ENCODE data around the gene TNFRSF17. TPM values are rescaled to one million over a fixed set of nuclear protein-coding genes. Genes with fewer than 3 reads are reported as not detected.
A peak's percentile ranks its signal among the peaks of the same experiment; 100 is the strongest.

Gene TNFRSF17
- total RNA-seq, 1 experiment from 2014 or later, result not detected

DNA sequence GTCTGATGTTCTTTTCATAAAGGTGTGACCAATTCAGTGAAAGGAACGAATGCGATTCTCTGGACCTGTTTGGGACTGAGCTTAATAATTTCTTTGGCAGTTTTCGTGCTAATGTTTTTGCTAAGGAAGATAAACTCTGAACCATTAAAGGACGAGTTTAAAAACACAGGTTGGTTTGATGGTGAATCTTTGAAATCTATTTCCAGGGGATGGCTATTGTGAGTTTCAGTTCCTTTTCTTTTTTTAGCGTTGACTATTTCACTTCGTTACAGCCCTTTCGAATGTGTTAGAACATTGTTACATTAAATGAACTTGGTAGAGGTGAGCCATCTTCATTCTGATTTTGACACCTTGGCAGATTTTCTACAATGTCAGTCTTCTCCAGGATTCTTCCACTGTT lies 1.2 kb downstream of the TNFRSF17 start (continued):
- TF ChIP-seq, protein P1, sequence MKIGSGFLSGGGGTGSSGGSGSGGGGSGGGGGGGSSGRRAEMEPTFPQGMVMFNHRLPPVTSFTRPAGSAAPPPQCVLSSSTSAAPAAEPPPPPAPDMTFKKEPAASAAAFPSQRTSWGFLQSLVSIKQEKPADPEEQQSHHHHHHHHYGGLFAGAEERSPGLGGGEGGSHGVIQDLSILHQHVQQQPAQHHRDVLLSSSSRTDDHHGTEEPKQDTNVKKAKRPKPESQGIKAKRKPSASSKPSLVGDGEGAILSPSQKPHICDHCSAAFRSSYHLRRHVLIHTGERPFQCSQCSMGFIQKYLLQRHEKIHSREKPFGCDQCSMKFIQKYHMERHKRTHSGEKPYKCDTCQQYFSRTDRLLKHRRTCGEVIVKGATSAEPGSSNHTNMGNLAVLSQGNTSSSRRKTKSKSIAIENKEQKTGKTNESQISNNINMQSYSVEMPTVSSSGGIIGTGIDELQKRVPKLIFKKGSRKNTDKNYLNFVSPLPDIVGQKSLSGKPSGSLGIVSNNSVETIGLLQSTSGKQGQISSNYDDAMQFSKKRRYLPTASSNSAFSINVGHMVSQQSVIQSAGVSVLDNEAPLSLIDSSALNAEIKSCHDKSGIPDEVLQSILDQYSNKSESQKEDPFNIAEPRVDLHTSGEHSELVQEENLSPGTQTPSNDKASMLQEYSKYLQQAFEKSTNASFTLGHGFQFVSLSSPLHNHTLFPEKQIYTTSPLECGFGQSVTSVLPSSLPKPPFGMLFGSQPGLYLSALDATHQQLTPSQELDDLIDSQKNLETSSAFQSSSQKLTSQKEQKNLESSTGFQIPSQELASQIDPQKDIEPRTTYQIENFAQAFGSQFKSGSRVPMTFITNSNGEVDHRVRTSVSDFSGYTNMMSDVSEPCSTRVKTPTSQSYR (CRISPR knock-in tag; IDR thresholded peaks at IDR 0.05), result no peak
- TF ChIP-seq, protein P2, sequence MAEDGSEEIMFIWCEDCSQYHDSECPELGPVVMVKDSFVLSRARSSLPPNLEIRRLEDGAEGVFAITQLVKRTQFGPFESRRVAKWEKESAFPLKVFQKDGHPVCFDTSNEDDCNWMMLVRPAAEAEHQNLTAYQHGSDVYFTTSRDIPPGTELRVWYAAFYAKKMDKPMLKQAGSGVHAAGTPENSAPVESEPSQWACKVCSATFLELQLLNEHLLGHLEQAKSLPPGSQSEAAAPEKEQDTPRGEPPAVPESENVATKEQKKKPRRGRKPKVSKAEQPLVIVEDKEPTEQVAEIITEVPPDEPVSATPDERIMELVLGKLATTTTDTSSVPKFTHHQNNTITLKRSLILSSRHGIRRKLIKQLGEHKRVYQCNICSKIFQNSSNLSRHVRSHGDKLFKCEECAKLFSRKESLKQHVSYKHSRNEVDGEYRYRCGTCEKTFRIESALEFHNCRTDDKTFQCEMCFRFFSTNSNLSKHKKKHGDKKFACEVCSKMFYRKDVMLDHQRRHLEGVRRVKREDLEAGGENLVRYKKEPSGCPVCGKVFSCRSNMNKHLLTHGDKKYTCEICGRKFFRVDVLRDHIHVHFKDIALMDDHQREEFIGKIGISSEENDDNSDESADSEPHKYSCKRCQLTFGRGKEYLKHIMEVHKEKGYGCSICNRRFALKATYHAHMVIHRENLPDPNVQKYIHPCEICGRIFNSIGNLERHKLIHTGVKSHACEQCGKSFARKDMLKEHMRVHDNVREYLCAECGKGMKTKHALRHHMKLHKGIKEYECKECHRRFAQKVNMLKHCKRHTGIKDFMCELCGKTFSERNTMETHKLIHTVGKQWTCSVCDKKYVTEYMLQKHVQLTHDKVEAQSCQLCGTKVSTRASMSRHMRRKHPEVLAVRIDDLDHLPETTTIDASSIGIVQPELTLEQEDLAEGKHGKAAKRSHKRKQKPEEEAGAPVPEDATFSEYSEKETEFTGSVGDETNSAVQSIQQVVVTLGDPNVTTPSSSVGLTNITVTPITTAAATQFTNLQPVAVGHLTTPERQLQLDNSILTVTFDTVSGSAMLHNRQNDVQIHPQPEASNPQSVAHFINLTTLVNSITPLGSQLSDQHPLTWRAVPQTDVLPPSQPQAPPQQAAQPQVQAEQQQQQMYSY (CRISPR knock-in tag; IDR thresholded peaks at IDR 0.05), result no peak
- TF ChIP-seq SOX15 (CRISPR knock-in tag; IDR thresholded peaks at IDR 0.05), result no peak
- TF ChIP-seq NFE2L1 (CRISPR knock-in tag; IDR thresholded peaks at IDR 0.05), result no peak
- no peak for TF ChIP-seq NR1H2 (CRISPR knock-in tag; IDR thresholded peaks at IDR 0.05)
- TF ChIP-seq FOXP1 (CRISPR knock-in tag; IDR thresholded peaks at IDR 0.05; ENCODE audit: borderline replicate concordance), result no peak
- no peak for TF ChIP-seq KAT7 (CRISPR knock-in tag; IDR thresholded peaks at IDR 0.05; ENCODE audit: borderline replicate concordance)

DNA sequence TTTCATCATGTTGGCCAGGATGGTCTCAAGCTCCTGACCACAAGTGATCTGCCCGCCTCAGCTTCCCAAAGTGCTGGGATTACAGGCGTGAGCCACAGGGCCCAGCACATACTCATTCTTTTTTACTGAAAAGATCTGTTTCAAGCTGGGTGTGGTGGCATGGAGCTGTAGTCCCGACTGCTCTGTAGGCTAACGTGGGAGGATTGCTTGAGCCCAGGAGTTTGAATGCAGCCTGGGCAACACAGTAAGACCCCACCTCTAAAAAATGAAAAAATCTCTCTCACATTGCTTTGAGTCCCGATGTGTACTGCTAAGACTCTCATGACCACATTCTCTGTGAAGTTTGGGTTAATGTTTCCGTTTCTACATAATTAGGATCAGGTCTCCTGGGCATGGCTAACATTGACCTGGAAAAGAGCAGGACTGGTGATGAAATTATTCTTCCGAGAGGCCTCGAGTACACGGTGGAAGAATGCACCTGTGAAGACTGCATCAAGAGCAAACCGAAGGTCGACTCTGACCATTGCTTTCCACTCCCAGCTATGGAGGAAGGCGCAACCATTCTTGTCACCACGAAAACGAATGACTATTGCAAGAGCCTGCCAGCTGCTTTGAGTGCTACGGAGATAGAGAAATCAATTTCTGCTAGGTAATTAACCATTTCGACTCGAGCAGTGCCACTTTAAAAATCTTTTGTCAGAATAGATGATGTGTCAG lies 2.3 kb downstream of the TNFRSF17 start:
- TF ChIP-seq, protein P3, sequence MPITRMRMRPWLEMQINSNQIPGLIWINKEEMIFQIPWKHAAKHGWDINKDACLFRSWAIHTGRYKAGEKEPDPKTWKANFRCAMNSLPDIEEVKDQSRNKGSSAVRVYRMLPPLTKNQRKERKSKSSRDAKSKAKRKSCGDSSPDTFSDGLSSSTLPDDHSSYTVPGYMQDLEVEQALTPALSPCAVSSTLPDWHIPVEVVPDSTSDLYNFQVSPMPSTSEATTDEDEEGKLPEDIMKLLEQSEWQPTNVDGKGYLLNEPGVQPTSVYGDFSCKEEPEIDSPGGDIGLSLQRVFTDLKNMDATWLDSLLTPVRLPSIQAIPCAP (CRISPR knock-in tag; IDR thresholded peaks at IDR 0.05), result no peak
- no peak for TF ChIP-seq FOXP1 (CRISPR knock-in tag; IDR thresholded peaks at IDR 0.05; ENCODE audit: borderline replicate concordance)
- TF ChIP-seq, protein P4, sequence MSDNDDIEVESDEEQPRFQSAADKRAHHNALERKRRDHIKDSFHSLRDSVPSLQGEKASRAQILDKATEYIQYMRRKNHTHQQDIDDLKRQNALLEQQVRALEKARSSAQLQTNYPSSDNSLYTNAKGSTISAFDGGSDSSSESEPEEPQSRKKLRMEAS (CRISPR knock-in tag; IDR thresholded peaks at IDR 0.05), result no peak
- TF ChIP-seq ZNF671 (CRISPR knock-in tag; IDR thresholded peaks at IDR 0.05), result no peak
- no peak for TF ChIP-seq OVOL2 (CRISPR knock-in tag; IDR thresholded peaks at IDR 0.05; ENCODE audit: borderline replicate concordance)
- ATAC-seq, result no peak
- H3K27ac Mint-ChIP-seq, result peak overlapping the region; percentile 6; the same call in 1 of the 2 replicates
- no peaks in the 10 kb centered on the region for H3K27me3 Mint-ChIP-seq (ENCODE audit: low read depth)
- no peaks in the 10 kb centered on the region for H3K4me1 Mint-ChIP-seq
- H3K9me3 Mint-ChIP-seq, result no peaks in the 10 kb centered on the region
- no peak overlapping the region for H3K4me3 Mint-ChIP-seq
- ChIA-PET CTCF (interaction anchor here (0.6 to 2.0 kb wide), 4 partner anchors 10 to 250 kb away, joined by 3 to 6 read pairs (median 4); no protein-coding TSS in a partner anchor), POLR2A (no interaction called here)
- H3K36me3 Mint-ChIP-seq, result no peaks in the 10 kb centered on the region
- no peak for DNase-seq (ENCODE audit: low spot score)

DNA sequence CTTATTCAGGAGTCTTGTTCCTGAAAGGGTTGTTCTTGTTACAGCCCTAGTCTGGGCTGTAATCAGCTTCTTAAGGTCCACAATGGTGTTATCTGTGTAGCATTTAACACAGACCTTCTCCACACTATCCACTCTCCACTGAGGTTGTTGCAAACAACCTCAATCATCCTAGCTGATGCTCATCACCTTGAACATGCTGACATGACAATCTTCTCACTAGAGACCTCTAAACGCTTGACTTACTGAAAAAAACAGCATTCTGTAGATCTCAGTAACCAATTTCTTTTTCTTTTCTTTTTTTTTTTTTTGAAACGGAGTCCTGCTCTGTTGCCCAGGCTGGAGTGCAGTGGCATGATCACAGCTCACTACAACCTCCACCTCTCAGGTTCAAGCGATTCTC lies 3.6 kb downstream of the TNFRSF17 start:
- Mint-ChIP-seq H3K36me3 (no peaks in the 10 kb centered on the region), H3K27me3 (ENCODE audit: low read depth) (no peaks in the 10 kb centered on the region), H3K4me3 (no peak overlapping the region), H3K4me1 (no peaks in the 10 kb centered on the region), H3K9me3 (no peaks in the 10 kb centered on the region), H3K27ac (no peak overlapping the region)
- CTCF ChIA-PET, result interaction anchor here (0.9 to 2.0 kb wide), 2 partner anchors 9 to 99 kb away, joined by 4 to 5 read pairs; no protein-coding TSS in a partner anchor
- no peak for DNase-seq (ENCODE audit: low spot score)
- POLR2A ChIA-PET, result no interaction called here
- no peak for ATAC-seq
- TF ChIP-seq, protein P5, sequence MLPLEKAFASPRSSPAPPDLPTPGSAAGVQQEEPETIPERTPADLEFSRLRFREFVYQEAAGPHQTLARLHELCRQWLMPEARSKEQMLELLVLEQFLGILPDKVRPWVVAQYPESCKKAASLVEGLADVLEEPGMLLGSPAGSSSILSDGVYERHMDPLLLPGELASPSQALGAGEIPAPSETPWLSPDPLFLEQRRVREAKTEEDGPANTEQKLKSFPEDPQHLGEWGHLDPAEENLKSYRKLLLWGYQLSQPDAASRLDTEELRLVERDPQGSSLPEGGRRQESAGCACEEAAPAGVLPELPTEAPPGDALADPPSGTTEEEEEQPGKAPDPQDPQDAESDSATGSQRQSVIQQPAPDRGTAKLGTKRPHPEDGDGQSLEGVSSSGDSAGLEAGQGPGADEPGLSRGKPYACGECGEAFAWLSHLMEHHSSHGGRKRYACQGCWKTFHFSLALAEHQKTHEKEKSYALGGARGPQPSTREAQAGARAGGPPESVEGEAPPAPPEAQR (CRISPR knock-in tag; IDR thresholded peaks at IDR 0.05), result no peak
- TF ChIP-seq, protein P6, sequence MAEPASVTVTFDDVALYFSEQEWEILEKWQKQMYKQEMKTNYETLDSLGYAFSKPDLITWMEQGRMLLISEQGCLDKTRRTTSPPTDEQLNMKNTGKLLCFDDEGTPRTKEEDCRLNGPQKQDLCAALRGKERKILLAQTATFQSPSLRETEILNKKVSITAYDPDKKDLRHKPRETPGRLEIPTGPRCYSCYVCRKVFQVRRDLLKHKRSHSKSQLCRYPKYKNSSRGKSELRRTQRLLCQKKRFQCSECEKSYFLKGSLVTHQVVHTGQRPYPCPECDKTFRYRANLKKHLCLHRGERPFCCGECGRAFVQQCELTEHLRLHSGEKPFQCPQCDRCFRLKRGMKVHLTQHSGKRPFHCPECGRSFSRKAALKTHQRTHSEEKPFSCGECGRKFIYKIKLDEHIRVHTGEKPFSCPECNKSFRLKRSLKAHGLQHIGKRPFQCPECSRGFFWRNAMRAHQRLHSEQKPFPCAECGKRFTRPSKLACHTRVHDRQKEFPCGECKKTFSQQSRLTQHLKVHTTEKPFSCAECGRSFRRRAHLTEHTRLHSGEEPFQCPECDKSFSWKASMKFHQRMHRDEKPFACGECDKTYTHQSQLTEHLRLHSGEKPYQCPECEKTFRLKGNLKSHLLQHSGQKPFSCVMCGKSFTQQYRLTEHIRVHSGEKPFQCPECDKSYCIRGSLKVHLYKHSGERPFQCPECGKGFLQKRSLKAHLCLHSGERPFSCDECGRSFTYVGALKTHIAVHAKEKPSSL (CRISPR knock-in tag; conservative IDR thresholded peaks at IDR 0.05), result no peak
- TF ChIP-seq PRRX2 (CRISPR knock-in tag; IDR thresholded peaks at IDR 0.05) (no peak), RELA (CRISPR knock-in tag; IDR thresholded peaks at IDR 0.05; ENCODE audit: borderline replicate concordance) (no peak), TEAD4 (CRISPR knock-in tag; IDR thresholded peaks at IDR 0.05) (no peak)
- TF ChIP-seq, protein P7, sequence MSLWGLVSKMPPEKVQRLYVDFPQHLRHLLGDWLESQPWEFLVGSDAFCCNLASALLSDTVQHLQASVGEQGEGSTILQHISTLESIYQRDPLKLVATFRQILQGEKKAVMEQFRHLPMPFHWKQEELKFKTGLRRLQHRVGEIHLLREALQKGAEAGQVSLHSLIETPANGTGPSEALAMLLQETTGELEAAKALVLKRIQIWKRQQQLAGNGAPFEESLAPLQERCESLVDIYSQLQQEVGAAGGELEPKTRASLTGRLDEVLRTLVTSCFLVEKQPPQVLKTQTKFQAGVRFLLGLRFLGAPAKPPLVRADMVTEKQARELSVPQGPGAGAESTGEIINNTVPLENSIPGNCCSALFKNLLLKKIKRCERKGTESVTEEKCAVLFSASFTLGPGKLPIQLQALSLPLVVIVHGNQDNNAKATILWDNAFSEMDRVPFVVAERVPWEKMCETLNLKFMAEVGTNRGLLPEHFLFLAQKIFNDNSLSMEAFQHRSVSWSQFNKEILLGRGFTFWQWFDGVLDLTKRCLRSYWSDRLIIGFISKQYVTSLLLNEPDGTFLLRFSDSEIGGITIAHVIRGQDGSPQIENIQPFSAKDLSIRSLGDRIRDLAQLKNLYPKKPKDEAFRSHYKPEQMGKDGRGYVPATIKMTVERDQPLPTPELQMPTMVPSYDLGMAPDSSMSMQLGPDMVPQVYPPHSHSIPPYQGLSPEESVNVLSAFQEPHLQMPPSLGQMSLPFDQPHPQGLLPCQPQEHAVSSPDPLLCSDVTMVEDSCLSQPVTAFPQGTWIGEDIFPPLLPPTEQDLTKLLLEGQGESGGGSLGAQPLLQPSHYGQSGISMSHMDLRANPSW (CRISPR knock-in tag; conservative IDR thresholded peaks at IDR 0.05; ENCODE audit: low read depth), result no peak
